WTC11 (cell line): ENCODE measurements around the gene H6PD.

ENCODE experiments used
- IRF2 ChIP-seq: sonication (generic); formaldehyde crosslinking; IDR thresholded peaks from 2 replicates; pipeline ENCODE4 v1.8.0; 2022; ENCODE audit warnings: low read depth, missing genetic modification reagents, borderline replicate concordance
- NR3C1 ChIP-seq: sonication (generic); formaldehyde crosslinking; conservative IDR thresholded peaks from 2 replicates; pipeline ENCODE4 v1.8.1; 2023; ENCODE audit warnings: low read depth, mild to moderate bottlenecking, missing genetic modification reagents
- SOX15 ChIP-seq: fragments of 250-450 bp; sonication (Bioruptor Pico); IDR thresholded peaks from 2 replicates; pipeline ENCODE4 v1.9.0; 2021; ENCODE audit warnings: mild to moderate bottlenecking
- TEAD4 ChIP-seq: sonication (generic); formaldehyde crosslinking; IDR thresholded peaks from 2 replicates; pipeline ENCODE4 v1.8.0; 2022; ENCODE audit warnings: mild to moderate bottlenecking, missing genetic modification reagents
- ZBTB21 ChIP-seq: sonication (generic); formaldehyde crosslinking; IDR thresholded peaks from 2 replicates; pipeline ENCODE4 v1.8.1; 2023; ENCODE audit warnings: mild to moderate bottlenecking, missing genetic modification reagents, borderline replicate concordance
- TF ChIP-seq, protein P1 (sequence below): fragments of 200-600 bp; IDR thresholded peaks from 2 replicates; pipeline ENCODE4 v1.8.0; 2022; ENCODE audit warnings: antibody characterized with exemption
- TF ChIP-seq, protein P2 (sequence below): sonication (generic); formaldehyde crosslinking; IDR thresholded peaks from 2 replicates; pipeline ENCODE4 v1.8.1; 2023; ENCODE audit warnings: mild to moderate bottlenecking, missing genetic modification reagents
- TF ChIP-seq, protein P3 (sequence below): sonication (generic); formaldehyde crosslinking; IDR thresholded peaks from 2 replicates; pipeline ENCODE4 v1.8.0; 2022; ENCODE audit warnings: mild to moderate bottlenecking, missing genetic modification reagents
- TF ChIP-seq, protein P4 (sequence below): sonication (generic); formaldehyde crosslinking; IDR thresholded peaks from 2 replicates; pipeline ENCODE4 v1.8.1; 2023; ENCODE audit warnings: mild to moderate bottlenecking, missing genetic modification reagents
- TF ChIP-seq, protein P5 (sequence below): sonication (generic); formaldehyde crosslinking; IDR thresholded peaks from 2 replicates; pipeline ENCODE4 v1.8.1; 2022; ENCODE audit warnings: low read depth, mild to moderate bottlenecking, moderate library complexity, missing genetic modification reagents, borderline replicate concordance
- TF ChIP-seq, protein P6 (sequence below): sonication (generic); formaldehyde crosslinking; IDR thresholded peaks from 2 replicates; pipeline ENCODE4 v1.8.1; 2022; ENCODE audit warnings: low read depth, missing genetic modification reagents, borderline replicate concordance

DNA sequence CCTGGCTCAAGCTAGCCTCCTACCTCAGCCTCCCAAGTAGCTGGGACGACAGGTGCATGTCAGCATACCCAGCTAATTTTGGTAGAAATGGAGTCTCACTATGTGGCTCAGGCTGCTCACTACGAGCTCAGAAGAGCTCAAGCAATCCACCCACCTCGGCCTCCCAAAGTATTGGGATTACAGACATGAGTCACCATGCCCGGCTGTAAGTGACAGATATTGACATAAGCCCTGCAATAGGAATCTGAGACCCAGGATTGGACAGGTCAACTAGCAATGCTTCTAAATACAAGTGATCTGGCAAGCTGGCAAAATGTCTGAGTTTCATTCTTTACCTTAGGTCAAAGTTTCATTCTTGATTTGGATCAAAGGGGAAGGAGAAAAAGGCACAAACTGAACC is 40.5 kb upstream of the H6PD start:
- TF ChIP-seq SOX15 (CRISPR knock-in tag) (no peak), IRF2 (CRISPR knock-in tag) (no peak), ZBTB21 (CRISPR knock-in tag) (no peak), NR3C1 (CRISPR knock-in tag) (no peak), TEAD4 (CRISPR knock-in tag) (no peak)
- TF ChIP-seq, protein P1, sequence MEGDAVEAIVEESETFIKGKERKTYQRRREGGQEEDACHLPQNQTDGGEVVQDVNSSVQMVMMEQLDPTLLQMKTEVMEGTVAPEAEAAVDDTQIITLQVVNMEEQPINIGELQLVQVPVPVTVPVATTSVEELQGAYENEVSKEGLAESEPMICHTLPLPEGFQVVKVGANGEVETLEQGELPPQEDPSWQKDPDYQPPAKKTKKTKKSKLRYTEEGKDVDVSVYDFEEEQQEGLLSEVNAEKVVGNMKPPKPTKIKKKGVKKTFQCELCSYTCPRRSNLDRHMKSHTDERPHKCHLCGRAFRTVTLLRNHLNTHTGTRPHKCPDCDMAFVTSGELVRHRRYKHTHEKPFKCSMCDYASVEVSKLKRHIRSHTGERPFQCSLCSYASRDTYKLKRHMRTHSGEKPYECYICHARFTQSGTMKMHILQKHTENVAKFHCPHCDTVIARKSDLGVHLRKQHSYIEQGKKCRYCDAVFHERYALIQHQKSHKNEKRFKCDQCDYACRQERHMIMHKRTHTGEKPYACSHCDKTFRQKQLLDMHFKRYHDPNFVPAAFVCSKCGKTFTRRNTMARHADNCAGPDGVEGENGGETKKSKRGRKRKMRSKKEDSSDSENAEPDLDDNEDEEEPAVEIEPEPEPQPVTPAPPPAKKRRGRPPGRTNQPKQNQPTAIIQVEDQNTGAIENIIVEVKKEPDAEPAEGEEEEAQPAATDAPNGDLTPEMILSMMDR, result no peak
- TF ChIP-seq, protein P2, sequence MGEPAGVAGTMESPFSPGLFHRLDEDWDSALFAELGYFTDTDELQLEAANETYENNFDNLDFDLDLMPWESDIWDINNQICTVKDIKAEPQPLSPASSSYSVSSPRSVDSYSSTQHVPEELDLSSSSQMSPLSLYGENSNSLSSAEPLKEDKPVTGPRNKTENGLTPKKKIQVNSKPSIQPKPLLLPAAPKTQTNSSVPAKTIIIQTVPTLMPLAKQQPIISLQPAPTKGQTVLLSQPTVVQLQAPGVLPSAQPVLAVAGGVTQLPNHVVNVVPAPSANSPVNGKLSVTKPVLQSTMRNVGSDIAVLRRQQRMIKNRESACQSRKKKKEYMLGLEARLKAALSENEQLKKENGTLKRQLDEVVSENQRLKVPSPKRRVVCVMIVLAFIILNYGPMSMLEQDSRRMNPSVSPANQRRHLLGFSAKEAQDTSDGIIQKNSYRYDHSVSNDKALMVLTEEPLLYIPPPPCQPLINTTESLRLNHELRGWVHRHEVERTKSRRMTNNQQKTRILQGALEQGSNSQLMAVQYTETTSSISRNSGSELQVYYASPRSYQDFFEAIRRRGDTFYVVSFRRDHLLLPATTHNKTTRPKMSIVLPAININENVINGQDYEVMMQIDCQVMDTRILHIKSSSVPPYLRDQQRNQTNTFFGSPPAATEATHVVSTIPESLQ, result no peak
- TF ChIP-seq, protein P3, sequence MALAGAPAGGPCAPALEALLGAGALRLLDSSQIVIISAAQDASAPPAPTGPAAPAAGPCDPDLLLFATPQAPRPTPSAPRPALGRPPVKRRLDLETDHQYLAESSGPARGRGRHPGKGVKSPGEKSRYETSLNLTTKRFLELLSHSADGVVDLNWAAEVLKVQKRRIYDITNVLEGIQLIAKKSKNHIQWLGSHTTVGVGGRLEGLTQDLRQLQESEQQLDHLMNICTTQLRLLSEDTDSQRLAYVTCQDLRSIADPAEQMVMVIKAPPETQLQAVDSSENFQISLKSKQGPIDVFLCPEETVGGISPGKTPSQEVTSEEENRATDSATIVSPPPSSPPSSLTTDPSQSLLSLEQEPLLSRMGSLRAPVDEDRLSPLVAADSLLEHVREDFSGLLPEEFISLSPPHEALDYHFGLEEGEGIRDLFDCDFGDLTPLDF (CRISPR knock-in tag), result no peak
- TF ChIP-seq, protein P4, sequence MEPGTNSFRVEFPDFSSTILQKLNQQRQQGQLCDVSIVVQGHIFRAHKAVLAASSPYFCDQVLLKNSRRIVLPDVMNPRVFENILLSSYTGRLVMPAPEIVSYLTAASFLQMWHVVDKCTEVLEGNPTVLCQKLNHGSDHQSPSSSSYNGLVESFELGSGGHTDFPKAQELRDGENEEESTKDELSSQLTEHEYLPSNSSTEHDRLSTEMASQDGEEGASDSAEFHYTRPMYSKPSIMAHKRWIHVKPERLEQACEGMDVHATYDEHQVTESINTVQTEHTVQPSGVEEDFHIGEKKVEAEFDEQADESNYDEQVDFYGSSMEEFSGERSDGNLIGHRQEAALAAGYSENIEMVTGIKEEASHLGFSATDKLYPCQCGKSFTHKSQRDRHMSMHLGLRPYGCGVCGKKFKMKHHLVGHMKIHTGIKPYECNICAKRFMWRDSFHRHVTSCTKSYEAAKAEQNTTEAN (CRISPR knock-in tag), result no peak
- TF ChIP-seq, protein P5, sequence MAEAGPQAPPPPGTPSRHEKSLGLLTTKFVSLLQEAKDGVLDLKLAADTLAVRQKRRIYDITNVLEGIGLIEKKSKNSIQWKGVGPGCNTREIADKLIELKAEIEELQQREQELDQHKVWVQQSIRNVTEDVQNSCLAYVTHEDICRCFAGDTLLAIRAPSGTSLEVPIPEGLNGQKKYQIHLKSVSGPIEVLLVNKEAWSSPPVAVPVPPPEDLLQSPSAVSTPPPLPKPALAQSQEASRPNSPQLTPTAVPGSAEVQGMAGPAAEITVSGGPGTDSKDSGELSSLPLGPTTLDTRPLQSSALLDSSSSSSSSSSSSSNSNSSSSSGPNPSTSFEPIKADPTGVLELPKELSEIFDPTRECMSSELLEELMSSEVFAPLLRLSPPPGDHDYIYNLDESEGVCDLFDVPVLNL (CRISPR knock-in tag), result no peak
- TF ChIP-seq, protein P6, sequence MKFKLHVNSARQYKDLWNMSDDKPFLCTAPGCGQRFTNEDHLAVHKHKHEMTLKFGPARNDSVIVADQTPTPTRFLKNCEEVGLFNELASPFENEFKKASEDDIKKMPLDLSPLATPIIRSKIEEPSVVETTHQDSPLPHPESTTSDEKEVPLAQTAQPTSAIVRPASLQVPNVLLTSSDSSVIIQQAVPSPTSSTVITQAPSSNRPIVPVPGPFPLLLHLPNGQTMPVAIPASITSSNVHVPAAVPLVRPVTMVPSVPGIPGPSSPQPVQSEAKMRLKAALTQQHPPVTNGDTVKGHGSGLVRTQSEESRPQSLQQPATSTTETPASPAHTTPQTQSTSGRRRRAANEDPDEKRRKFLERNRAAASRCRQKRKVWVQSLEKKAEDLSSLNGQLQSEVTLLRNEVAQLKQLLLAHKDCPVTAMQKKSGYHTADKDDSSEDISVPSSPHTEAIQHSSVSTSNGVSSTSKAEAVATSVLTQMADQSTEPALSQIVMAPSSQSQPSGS (CRISPR knock-in tag), result no peak
